GM18502 (cell line): ENCODE data around the gene STK10.
"Not testable (repeated sequence)": the region's sequence is repeated elsewhere in the genome, so short reads cannot be mapped to it uniquely, and the experiment has no call there.

Experiments used
- ATAC-seq: cut with Tn5 transposase; IDR thresholded peaks from one replicate; pipeline ENCODE4 v1.9.1; 2021; ENCODE audit warnings: mild to moderate bottlenecking; ENCODE audit not compliant: unreplicated experiment, poor library complexity

Gene STK10

DNA sequence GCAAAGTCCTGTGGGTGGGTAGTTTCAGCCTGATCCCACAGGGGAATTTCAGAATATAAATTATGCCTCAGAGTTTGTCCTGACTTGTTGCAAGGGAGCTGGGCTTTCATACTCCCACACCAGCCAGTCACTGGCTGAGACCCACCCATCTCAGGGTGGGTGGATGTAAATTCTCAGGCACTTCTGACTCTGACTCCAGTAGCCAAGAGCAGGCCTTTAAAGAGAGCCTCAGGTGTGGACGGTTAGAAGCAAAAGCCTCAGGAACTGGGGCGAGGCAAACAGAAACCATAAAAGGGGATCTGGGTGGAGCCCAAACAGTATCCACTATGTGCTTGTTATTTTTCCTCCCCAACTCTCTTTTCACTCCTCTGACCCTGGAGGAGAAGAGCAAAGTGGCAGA lies 153.0 kb downstream of the STK10 start:
- no peak for ATAC-seq

DNA sequence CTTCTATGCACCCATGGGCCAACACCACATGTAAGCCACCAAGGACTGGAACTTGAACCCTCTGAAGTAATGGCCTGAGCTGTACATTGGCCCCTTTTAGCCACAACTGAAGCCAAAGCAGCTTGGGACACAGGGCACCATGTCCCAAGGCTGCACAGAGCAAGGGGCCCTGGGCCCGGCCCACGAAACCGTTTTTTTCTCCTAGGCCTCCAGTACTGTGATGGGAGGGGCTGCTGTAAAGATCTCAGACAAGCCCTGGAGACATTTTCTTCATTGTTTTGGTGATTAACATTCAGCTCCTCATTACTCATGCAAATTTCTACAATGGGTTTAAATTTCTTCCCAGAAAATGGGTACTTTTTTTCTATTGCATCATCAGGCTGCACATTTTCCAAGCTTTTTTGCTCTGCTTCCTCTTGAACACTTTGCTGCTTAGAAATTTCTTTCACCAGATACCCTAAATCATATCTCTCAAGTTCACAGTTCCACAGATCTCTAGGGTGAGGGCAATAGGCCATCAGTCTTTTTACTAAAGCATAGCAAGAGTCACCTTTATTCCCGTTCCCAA lies 156.0 kb downstream of the STK10 start:
- ATAC-seq = no peak

- no peak for ATAC-seq
These were observed 158.1 kb downstream of the STK10 start for GRCh38 chr5:172029876-172030275.

- ATAC-seq = no peak
These were observed 159.9 kb downstream of the STK10 start for GRCh38 chr5:172028167-172028566.

GRCh38 chr5:172020110-172020786 lies 167.8 kb downstream of the STK10 start:
- not testable (repeated sequence) for ATAC-seq

- ATAC-seq = no peak
These were observed 172.7 kb downstream of the STK10 start for GRCh38 chr5:172015346-172015745.

- no peak for ATAC-seq
These were observed 177.7 kb downstream of the STK10 start for GRCh38 chr5:172010278-172010677.

GRCh38 chr5:172009536-172010270 lies 178.3 kb downstream of the STK10 start:
- no peak for ATAC-seq

GRCh38 chr5:172008689-172009141 lies 179.3 kb downstream of the STK10 start:
- no peak for ATAC-seq

GRCh38 chr5:172008111-172008455 lies 179.9 kb downstream of the STK10 start:
- ATAC-seq = no peak

- peak; percentile 1 for ATAC-seq
These were observed 180.6 kb downstream of the STK10 start for GRCh38 chr5:172007175-172008110.

DNA sequence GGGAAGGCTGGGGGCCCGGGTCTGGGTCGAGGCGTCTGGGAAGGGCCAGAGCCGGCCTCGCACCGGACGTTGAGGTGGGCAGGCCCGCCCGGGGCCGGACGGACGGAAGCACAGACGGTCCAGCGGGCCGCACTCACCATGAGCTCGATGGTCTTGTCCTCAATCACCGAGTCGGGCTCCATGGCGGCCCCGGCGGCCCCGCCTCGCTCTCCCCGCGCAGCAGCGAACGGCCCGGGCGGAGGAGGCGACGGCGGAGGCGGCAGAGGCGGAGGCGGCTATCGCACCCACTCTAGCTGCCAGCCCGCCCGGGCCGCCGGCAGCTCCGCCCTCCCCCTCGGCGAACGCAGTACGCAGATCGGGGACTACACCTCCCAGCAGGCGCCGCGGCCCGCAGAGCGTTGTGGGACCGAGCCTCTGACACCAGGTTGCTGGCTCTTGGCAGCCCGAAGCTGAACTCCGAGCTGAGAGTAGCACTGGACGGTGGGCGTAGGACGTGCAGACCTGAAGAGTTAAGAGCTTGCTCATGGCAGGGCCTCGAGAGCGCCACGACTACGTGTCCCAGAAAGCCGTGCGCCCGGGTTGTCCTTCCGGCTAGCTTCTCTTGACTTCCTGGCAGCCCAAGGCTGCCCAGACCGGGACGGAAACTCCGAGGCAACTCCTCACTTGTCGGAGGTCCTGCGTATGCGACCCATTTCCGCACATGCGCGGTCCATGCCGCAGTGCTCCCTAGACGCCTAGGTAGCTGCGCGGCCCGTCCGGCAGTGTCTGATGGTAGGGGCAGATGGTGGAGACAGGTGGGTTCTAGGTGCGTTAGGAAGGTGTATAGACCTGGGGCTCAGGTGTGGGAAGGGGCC lies 181.5 kb downstream of the STK10 start, which contains the start of gene FBXW11:
Gene FBXW11, minus strand, starts transcription at position 318 of the 854 bp plus-strand sequence. Its CDS starts 136 bp downstream, at position 182.
- peak; percentile 84 for ATAC-seq

- ATAC-seq = peak; percentile 4
These were observed 182.2 kb downstream of the STK10 start for GRCh38 chr5:172005708-172006320.

DNA sequence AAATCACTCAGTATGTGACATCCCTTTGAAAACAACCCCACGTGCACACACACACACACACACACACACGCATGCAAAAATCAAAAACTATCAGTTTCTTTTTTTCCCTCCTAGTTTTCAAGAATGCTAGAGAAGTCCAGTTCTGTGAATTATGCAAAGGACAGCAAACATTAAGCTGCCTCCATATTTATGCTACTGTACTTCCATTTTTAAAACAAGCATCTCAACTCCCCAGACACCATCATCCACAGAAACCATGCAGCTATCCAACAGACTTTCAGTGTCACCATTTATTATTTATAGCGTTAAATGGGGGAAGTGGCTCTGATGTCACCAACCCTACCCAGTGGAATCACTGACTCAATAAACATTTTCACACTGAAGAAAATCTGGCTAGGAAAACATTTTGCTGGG lies 183.2 kb downstream of the STK10 start:
- no peak for ATAC-seq

- ATAC-seq = no peak
These were observed 184.3 kb downstream of the STK10 start for GRCh38 chr5:172003746-172004145.

DNA sequence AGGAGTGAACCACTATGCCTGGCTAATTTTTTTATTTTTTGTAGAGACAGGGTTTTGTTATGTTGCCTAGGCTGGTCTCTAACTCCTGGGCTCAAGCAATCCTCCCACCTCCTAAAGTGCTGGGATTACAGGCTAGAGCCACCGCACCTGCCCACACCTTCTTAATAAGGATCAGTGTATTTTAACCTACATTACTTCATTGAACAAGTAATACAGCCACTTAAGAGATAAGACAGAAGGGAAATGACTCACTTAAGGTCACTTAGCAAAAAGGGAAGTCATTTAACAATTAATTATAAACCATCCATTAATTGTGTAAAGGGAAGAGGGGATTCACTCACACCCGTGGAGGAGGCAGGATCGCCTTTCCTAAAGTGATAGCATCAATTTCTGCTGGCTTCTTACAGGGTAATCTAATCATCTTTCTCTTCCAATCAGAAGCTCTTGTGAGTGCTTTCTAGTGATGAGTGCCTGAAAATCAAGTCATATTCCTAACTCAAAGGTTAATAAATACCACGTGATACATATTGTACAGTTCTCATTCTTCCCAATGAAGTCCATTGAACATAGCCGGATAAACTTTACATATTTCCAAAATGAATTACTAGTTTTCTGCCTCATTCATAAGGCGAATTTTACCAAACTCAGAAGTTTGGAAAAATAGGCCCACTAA lies 185.0 kb downstream of the STK10 start:
- ATAC-seq = no peak

DNA sequence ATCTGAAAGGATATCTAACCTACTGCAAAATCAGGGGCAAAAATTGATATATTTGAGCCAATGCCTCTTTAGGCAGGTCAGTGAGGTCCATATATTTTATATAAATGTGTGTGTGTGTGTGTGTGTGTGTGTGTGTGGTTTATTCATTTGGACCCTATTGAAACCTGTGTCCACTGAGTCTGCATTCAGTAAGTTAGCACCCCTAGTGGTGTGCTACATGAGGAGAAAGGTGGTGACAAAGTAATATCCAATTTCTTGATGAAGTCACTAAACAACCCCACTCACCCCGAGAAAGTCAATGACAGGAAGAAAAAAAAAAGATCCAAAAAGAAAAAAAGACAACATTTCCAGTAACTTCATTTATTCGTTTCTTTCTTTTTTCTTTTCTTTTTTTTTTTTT lies 185.7 kb downstream of the STK10 start:
- ATAC-seq = no peak

- peak; percentile 57 for ATAC-seq
These were observed 188.1 kb downstream of the STK10 start for GRCh38 chr5:171999877-172000276.
